Neuronal stem cell (in vitro differentiated cells): Measurements from ENCODE around the gene PSMD3.

Source experiments
- DNase-seq: peaks from one replicate; pipeline ENCODE4 v3.0.0-alpha.2; 2013; ENCODE audit warnings: low spot score
- H2AFZ ChIP-seq: one replicate; pipeline ENCODE4 v1.6.1; 2013; ENCODE audit warnings: mild to moderate bottlenecking, low read length, inconsistent platforms
- H2AK5ac ChIP-seq: 2 replicates; pipeline ENCODE4 v1.6.1; 2013; ENCODE audit warnings: low read depth, mild to moderate bottlenecking, inconsistent platforms, low read length, moderate library complexity, mixed read lengths
- H2BK120ac ChIP-seq: 2 replicates; pipeline ENCODE4 v1.6.1; 2013; ENCODE audit warnings: low read depth, mild to moderate bottlenecking, inconsistent platforms, low read length, moderate library complexity, mixed read lengths
- H2BK12ac ChIP-seq: one replicate; pipeline ENCODE4 v1.6.1; 2013; ENCODE audit warnings: low read length, inconsistent platforms
- H2BK15ac ChIP-seq: 2 replicates; pipeline ENCODE4 v1.6.1; 2013; ENCODE audit warnings: mild to moderate bottlenecking, low read length, inconsistent platforms, mixed read lengths
- H2BK5ac ChIP-seq: one replicate; pipeline ENCODE4 v1.6.1; 2013; ENCODE audit warnings: inconsistent platforms, mild to moderate bottlenecking, low read length, moderate library complexity
- H3K14ac ChIP-seq: one replicate; pipeline ENCODE4 v1.6.1; 2013; ENCODE audit warnings: low read length, inconsistent platforms
- H3K18ac ChIP-seq: 2 replicates; pipeline ENCODE4 v1.6.1; 2013; ENCODE audit warnings: low read length, inconsistent platforms
- H3K23ac ChIP-seq: 2 replicates; pipeline ENCODE4 v1.6.1; 2013; ENCODE audit warnings: low read depth, mild to moderate bottlenecking, mixed read lengths, low read length, inconsistent platforms; ENCODE audit not compliant: poor library complexity
- H3K27ac ChIP-seq: replicated peaks from 3 replicates; pipeline ENCODE4 v1.5.1; 2013; ENCODE audit warnings: low read length, inconsistent platforms
- H3K27me3 ChIP-seq, 3 experiments: 2 replicates each; pipeline ENCODE4 v1.6.1; 2013; ENCODE audit warnings: low read length in 3 of 3, mild to moderate bottlenecking in 2 of 3, inconsistent platforms in 1 of 3, low read depth in 1 of 3, mixed read lengths in 1 of 3, moderate library complexity in 1 of 3; ENCODE audit not compliant: control insufficient read depth in 3 of 3, insufficient read depth in 3 of 3
- H3K36me3 ChIP-seq, 2 donors: replicated peaks in 1 of 2; 2 replicates each; pipeline ENCODE4 v1.6.1; 2013; ENCODE audit warnings: low read length in 2 of 2; ENCODE audit not compliant: control insufficient read depth in 2 of 2, insufficient read depth in 2 of 2
- H3K4ac ChIP-seq: 2 replicates; pipeline ENCODE4 v1.6.1; 2013; ENCODE audit warnings: inconsistent platforms, mild to moderate bottlenecking, low read length, moderate library complexity
- H3K4me1 ChIP-seq, 2 donors: 1 replicate in 1 of 2; 2 replicates in 1 of 2; pipeline ENCODE4 v1.6.1; 2013; ENCODE audit warnings: low read length in 2 of 2, low read depth in 1 of 2; ENCODE audit not compliant: control insufficient read depth in 2 of 2, insufficient read depth in 1 of 2
- H3K4me2 ChIP-seq: one replicate; pipeline ENCODE4 v1.6.1; 2013; ENCODE audit warnings: mild to moderate bottlenecking, low read length, inconsistent platforms; ENCODE audit not compliant: insufficient read depth, poor library complexity, severe bottlenecking
- H3K4me3 ChIP-seq, 2 donors: 2 replicates each; pipeline ENCODE4 v1.5.1; 2013; ENCODE audit warnings: low read length in 2 of 2, mild to moderate bottlenecking in 2 of 2, inconsistent platforms in 1 of 2, moderate library complexity in 1 of 2
- H3K79me1 ChIP-seq: one replicate; pipeline ENCODE4 v1.6.1; 2013; ENCODE audit warnings: low read depth, mild to moderate bottlenecking, inconsistent platforms, low read length, moderate library complexity
- H3K9ac ChIP-seq: one replicate; pipeline ENCODE4 v1.6.1; 2013; ENCODE audit warnings: mild to moderate bottlenecking, low read depth, low read length, inconsistent platforms; ENCODE audit not compliant: poor library complexity
- H3K9me3 ChIP-seq, 2 donors: replicated peaks in 1 of 2; 2 replicates each; pipeline versions ENCODE3 to v1.6.1; 2013; ENCODE audit warnings: low read length in 2 of 2, mild to moderate bottlenecking in 2 of 2, inconsistent platforms in 1 of 2, low read depth in 1 of 2, mixed read lengths in 1 of 2, moderate library complexity in 1 of 2; ENCODE audit not compliant: control insufficient read depth in 2 of 2, insufficient read depth in 1 of 2
- H4K8ac ChIP-seq: one replicate; pipeline ENCODE4 v1.6.1; 2013; ENCODE audit warnings: low read depth, mild to moderate bottlenecking, inconsistent platforms, low read length, moderate library complexity
- H4K91ac ChIP-seq: one replicate; pipeline ENCODE4 v1.6.1; 2013; ENCODE audit warnings: low read length, low read depth, mild to moderate bottlenecking, inconsistent platforms; ENCODE audit not compliant: poor library complexity
- WGBS, 2 donors: extraction: QIAGEN DNeasy Blood & Tissue Kit; methylation state at CpG; one replicate each; pipeline ENCODE4 v1.1.7; 2013; ENCODE audit warnings: missing lambda C conversion rate in 2 of 2, mixed read lengths in 1 of 2; ENCODE audit not compliant: insufficient read length in 2 of 2, insufficient replicate concordance in 1 of 2; ENCODE audit errors: extremely low coverage in 2 of 2; 5-methylcytosine and 5-hydroxymethylcytosine counted together

The PSMD3 gene

DNA sequence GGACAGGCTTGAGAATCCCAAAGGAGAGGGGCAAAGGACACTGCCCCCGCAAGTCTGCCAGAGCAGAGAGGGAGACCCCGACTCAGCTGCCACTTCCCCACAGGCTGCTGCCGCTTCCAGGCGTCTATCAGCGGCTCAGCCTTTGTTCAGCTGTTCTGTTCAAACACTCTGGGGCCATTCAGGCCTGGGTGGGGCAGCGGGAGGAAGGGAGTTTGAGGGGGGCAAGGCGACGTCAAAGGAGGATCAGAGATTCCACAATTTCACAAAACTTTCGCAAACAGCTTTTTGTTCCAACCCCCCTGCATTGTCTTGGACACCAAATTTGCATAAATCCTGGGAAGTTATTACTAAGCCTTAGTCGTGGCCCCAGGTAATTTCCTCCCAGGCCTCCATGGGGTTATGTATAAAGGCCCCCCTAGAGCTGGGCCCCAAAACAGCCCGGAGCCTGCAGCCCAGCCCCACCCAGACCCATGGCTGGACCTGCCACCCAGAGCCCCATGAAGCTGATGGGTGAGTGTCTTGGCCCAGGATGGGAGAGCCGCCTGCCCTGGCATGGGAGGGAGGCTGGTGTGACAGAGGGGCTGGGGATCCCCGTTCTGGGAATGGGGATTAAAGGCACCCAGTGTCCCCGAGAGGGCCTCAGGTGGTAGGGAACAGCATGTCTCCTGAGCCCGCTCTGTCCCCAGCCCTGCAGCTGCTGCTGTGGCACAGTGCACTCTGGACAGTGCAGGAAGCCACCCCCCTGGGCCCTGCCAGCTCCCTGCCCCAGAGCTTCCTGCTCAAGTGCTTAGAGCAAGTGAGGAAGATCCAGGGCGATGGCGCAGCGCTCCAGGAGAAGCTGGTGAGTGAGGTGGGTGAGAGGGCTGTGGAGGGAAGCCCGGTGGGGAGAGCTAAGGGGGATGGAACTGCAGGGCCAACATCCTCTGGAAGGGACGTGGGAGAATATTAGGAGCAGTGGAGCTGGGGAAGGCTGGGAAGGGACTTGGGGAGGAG, 34.7 kb downstream of the PSMD3 start, which contains the start of gene CSF3:
Gene CSF3, plus strand, starts transcription at position 436 of the 993 bp plus-strand sequence. Its CDS starts 35 bp downstream, at position 471.
- no peaks in the 10 kb centered on the region for H3K27me3 ChIP-seq
- peaks cover 9 to 21% of the 10 kb centered on the region in 2 donors for H3K36me3 ChIP-seq
- H2BK120ac ChIP-seq: no peak within 1 kb of the TSS
- peak within 1 kb of the TSS; percentile 33 for H2AK5ac ChIP-seq
- H2BK15ac ChIP-seq: peak within 1 kb of the TSS; percentile 65
- H3K4me1 ChIP-seq: peaks cover 18 to 20% of the 10 kb centered on the region in 2 donors
- peak within 1 kb of the TSS; percentile 88 for H2BK12ac ChIP-seq
- peaks cover 4% of the 10 kb centered on the region for H3K79me1 ChIP-seq
- H2AFZ ChIP-seq: peak within 1 kb of the TSS; percentile 76
- WGBS, 2 donors: no CpG with 5 or more reads among the region's 20 CpGs
- H2BK5ac ChIP-seq: peak within 1 kb of the TSS; percentile 46
- DNase-seq: no peak
- H3K9me3 ChIP-seq: no peaks in the 10 kb centered on the region
- peak within 1 kb of the TSS; percentile 59 for H3K18ac ChIP-seq
- no peak within 1 kb of the TSS for H3K4ac ChIP-seq
- peak within 1 kb of the TSS in 1 of 2 donors; percentile 52 for H3K4me3 ChIP-seq
- no peak within 1 kb of the TSS for H4K91ac ChIP-seq
- peak within 1 kb of the TSS; percentile 97 for H3K14ac ChIP-seq
- H3K23ac ChIP-seq: no peak within 1 kb of the TSS
- H4K8ac ChIP-seq: no peak within 1 kb of the TSS
- H3K27ac ChIP-seq: no peak within 1 kb of the TSS
- no peak within 1 kb of the TSS for H3K9ac ChIP-seq
- no peak within 1 kb of the TSS for H3K4me2 ChIP-seq

GRCh38 chr17:40015998-40016985, 35.7 kb downstream of the PSMD3 start:
- Histone ChIP-seq H4K8ac (no peak overlapping the region), H3K27ac (no peak overlapping the region), H2BK15ac (peak overlapping the region; percentile 10), H3K36me3 (peaks cover 9 to 30% of the 10 kb centered on the region in 2 donors), H2AFZ (peak overlapping the region; percentile 76), H3K9ac (peak overlapping the region; percentile 15), H2BK5ac (peak overlapping the region; percentile 46), H2AK5ac (peak overlapping the region; percentile 60), H2BK12ac (peak overlapping the region; percentile 49), H2BK120ac (no peak overlapping the region), H3K14ac (peak overlapping the region; percentile 97), H3K23ac (peak overlapping the region; percentile 57), H3K18ac (peak overlapping the region; percentile 51), H3K27me3 (no peaks in the 10 kb centered on the region), H3K4ac (no peak overlapping the region), H3K4me1 (peaks cover 18 to 20% of the 10 kb centered on the region in 2 donors), H4K91ac (no peak overlapping the region), H3K4me3 (no peak overlapping the region), H3K79me1 (peaks cover 4% of the 10 kb centered on the region), H3K4me2 (no peak overlapping the region), H3K9me3 (no peaks in the 10 kb centered on the region)
- no CpG with 5 or more reads among the region's 26 CpGs for WGBS, 2 donors
- DNase-seq: no peak

DNA sequence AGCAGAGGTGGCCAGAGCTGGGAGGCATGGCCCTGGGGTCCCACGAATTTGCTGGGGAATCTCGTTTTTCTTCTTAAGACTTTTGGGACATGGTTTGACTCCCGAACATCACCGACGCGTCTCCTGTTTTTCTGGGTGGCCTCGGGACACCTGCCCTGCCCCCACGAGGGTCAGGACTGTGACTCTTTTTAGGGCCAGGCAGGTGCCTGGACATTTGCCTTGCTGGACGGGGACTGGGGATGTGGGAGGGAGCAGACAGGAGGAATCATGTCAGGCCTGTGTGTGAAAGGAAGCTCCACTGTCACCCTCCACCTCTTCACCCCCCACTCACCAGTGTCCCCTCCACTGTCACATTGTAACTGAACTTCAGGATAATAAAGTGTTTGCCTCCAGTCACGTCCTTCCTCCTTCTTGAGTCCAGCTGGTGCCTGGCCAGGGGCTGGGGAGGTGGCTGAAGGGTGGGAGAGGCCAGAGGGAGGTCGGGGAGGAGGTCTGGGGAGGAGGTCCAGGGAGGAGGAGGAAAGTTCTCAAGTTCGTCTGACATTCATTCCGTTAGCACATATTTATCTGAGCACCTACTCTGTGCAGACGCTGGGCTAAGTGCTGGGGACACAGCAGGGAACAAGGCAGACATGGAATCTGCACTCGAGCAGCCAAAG, 36.9 kb downstream of the PSMD3 start:
- H3K9ac ChIP-seq: peak overlapping the region; percentile 7
- no peak overlapping the region for H3K4me3 ChIP-seq
- no CpG with 5 or more reads among the region's 15 CpGs for WGBS, 2 donors
- no peak overlapping the region for H4K91ac ChIP-seq
- H3K9me3 ChIP-seq: no peaks in the 10 kb centered on the region
- H4K8ac ChIP-seq: no peak overlapping the region
- H2AFZ ChIP-seq: no peak overlapping the region
- H2BK12ac ChIP-seq: no peak overlapping the region
- H2BK15ac ChIP-seq: peak overlapping the region; percentile 45
- H3K14ac ChIP-seq: no peak overlapping the region
- peaks cover 4% of the 10 kb centered on the region for H3K79me1 ChIP-seq
- H3K36me3 ChIP-seq: peaks cover 20 to 43% of the 10 kb centered on the region in 2 donors
- no peak overlapping the region for H3K4ac ChIP-seq
- no peak overlapping the region for H2BK120ac ChIP-seq
- no peak for DNase-seq
- H3K23ac ChIP-seq: no peak overlapping the region
- H3K27ac ChIP-seq: no peak overlapping the region
- no peaks in the 10 kb centered on the region for H3K27me3 ChIP-seq
- H3K4me1 ChIP-seq: peaks cover 18 to 20% of the 10 kb centered on the region in 2 donors
- peak overlapping the region; percentile 40 for H2BK5ac ChIP-seq
- no peak overlapping the region for H3K4me2 ChIP-seq
- H3K18ac ChIP-seq: no peak overlapping the region
- peak overlapping the region; percentile 0 for H2AK5ac ChIP-seq
